Adrenal gland (tissue), 12 donors: Measurements from ENCODE around the gene MYO1E. TPM values are rescaled to one million over a fixed set of nuclear protein-coding genes. Genes with fewer than 3 reads are reported as not detected.

Source experiments
- DNase-seq, 7 donors: peaks; one replicate each; pipeline ENCODE4 v3.0.0-alpha.2; 2019 to 2020
- H3K27ac ChIP-seq, 5 donors: fragments of 200-600 bp; sonication (generic) in 4 of 5; 1 replicate in 3 of 5; 2 replicates in 2 of 5; pipeline versions ENCODE4 v1.5.1 to v1.8.0; 2016 to 2020; ENCODE audit warnings: mild to moderate bottlenecking in 1 of 5
- H3K27me3 ChIP-seq: fragments of 200-600 bp; 2 replicates; pipeline ENCODE4 v1.8.0; 2021
- H3K36me3 ChIP-seq, 2 donors: fragments of 200-600 bp; replicated peaks in 1 of 2; 1 replicate in 1 of 2; 2 replicates in 1 of 2; pipeline versions ENCODE4 v1.5.1 to v1.8.0; 2018 to 2022
- H3K4me1 ChIP-seq, 2 donors: fragments of 200-600 bp; replicated peaks in 1 of 2; 1 replicate in 1 of 2; 2 replicates in 1 of 2; pipeline versions ENCODE4 v1.5.1 to v1.8.0; 2018 to 2021
- H3K4me3 ChIP-seq, 4 donors: fragments of 200-600 bp; sonication (generic) in 3 of 4; one replicate each; pipeline ENCODE4 v1.5.1; 2016 to 2018
- H3K9me3 ChIP-seq, 3 donors: fragments of 200-600 bp; sonication (generic) in 1 of 3; replicated peaks in 1 of 3; 1 replicate in 2 of 3; 2 replicates in 1 of 3; pipeline versions ENCODE4 v1.5.1 to v1.8.0; 2016 to 2021
- CTCF ChIP-seq, 6 experiments: fragments of 450-650 bp in 4 of 6; fragments of 200-600 bp in 2 of 6; sonication (generic) in 1 of 6; IDR thresholded peaks; 1 replicate in 5 of 6; 2 replicates in 1 of 6; pipeline versions ENCODE4 v1.5.1 to v1.8.0; 2016 to 2021; ENCODE audit warnings: antibody characterized with exemption in 6 of 6, mild to moderate bottlenecking in 2 of 6, moderate library complexity in 1 of 6
- POLR2A ChIP-seq, 2 donors: fragments of 450-650 bp; IDR thresholded peaks; one replicate each; pipeline ENCODE4 v1.6.1; 2017; ENCODE audit warnings: antibody characterized with exemption in 2 of 2, mild to moderate bottlenecking in 2 of 2, moderate library complexity in 1 of 2
- WGBS, 4 donors: extraction: QIAGEN DNeasy Blood & Tissue Kit in 2 of 4; methylation state at CpG; one replicate each; pipeline versions ENCODE4 v1.1.5 to v1.1.7; 2013 to 2017; 5-methylcytosine and 5-hydroxymethylcytosine counted together
- intact Hi-C, 2 donors: fragments of 100-400 bp; cut with DNase I; formaldehyde crosslinking; loops; one replicate each; pipeline versions ENCODE4 v1.14.1 to v1.15.0; 2022 to 2023
- polyA plus RNA-seq, 3 donors: library from polyadenylated mRNA; stranded (reverse); fragments of 200-250 nt in 2 of 3; fragments of 350-450 nt in 1 of 3; fragmentation: Illumina TruSeq in 1 of 3; extraction: RNeasy Lipid Tissue Mini Kit (QIAGEN cat#74804) in 1 of 3; gene quantifications; one replicate each; pipeline ENCODE4 v1.2.3, GENCODE V29; 2013 to 2014
- total RNA-seq, 9 donors: library from RNA; depleted of rRNA in 4 of 9; stranded (reverse); fragments of >200 nt in 4 of 9; fragments of 120-200 nt in 1 of 9; fragmentation: NEBNext Ultra II Directional in 1 of 9; extraction: Animal tissue kit (Norgen Biotek cat#: 25700) in 1 of 9; gene quantifications; one replicate each; pipeline versions ENCODE4 v1.1.0 to v1.2.4, GENCODE V29; 2013 to 2023
- donor health status: healthy with polysubstance abuse.
- donor health status: Bipolar disorder and iron deficiency.
- donor health status: DM: yes; HTN: yes; CAD: no.
- donor health status: DM: no; HTN: no; CAD: no.
- donor health status: DM: no; HTN: no; CAD: no.
- donor health status: DM: yes; HTN: yes; CAD: no.

The MYO1E gene
- total and polyA plus RNA-seq, 12 donors, result 11.9 to 50.8 (median 26.0) TPM

GRCh38 chr15:59385171-59385570, 12.5 kb upstream of the MYO1E start:
- H3K9me3 ChIP-seq, result no peaks in the 10 kb centered on the region
- H3K27ac ChIP-seq, result no peak overlapping the region
- WGBS, 4 donors, result 73 to 88% (median 77%) methylated on average over 4 of the region's 4 CpGs
- no peaks in the 10 kb centered on the region for H3K27me3 ChIP-seq
- intact Hi-C loops, result no loop called here
- no peaks in the 10 kb centered on the region for H3K36me3 ChIP-seq
- TF ChIP-seq POLR2A (IDR thresholded peaks at IDR 0.05), result no peak
- TF ChIP-seq CTCF (IDR thresholded peaks at IDR 0.05), result no peak
- peaks cover 0 to 3% of the 10 kb centered on the region in 2 donors for H3K4me1 ChIP-seq
- no peak overlapping the region for H3K4me3 ChIP-seq
- no peak for DNase-seq

- Histone ChIP-seq H3K27me3 (no peaks in the 10 kb centered on the region), H3K4me1 (peaks cover 0 to 3% of the 10 kb centered on the region in 2 donors), H3K36me3 (no peaks in the 10 kb centered on the region), H3K9me3 (no peaks in the 10 kb centered on the region), H3K4me3 (no peak overlapping the region), H3K27ac (no peak overlapping the region)
- no peak for DNase-seq
- 81 to 100% (median 87%) methylated on average over 3 of the region's 3 CpGs for WGBS, 4 donors
- TF ChIP-seq POLR2A (IDR thresholded peaks at IDR 0.05) (no peak), CTCF (IDR thresholded peaks at IDR 0.05) (no peak)
- intact Hi-C loops, result no loop called here
These were observed 11.8 kb upstream of the MYO1E start for GRCh38 chr15:59384507-59384906.

GRCh38 chr15:59380902-59381610, 8.4 kb upstream of the MYO1E start:
- no peak for TF ChIP-seq CTCF (IDR thresholded peaks at IDR 0.05)
- TF ChIP-seq POLR2A (IDR thresholded peaks at IDR 0.05), result no peak
- DNase-seq, result no peak
- H3K27ac ChIP-seq, result no peak overlapping the region
- H3K9me3 ChIP-seq, result no peaks in the 10 kb centered on the region
- no peaks in the 10 kb centered on the region for H3K27me3 ChIP-seq
- no peaks in the 10 kb centered on the region for H3K4me1 ChIP-seq
- H3K4me3 ChIP-seq, result no peak overlapping the region
- WGBS, 4 donors, result 54 to 64% (median 59%) methylated on average over 7 of the region's 7 CpGs
- intact Hi-C loops, result no loop called here
- H3K36me3 ChIP-seq, result no peaks in the 10 kb centered on the region

- intact Hi-C loops, result no loop called here
These were observed 6.9 kb upstream of the MYO1E start for GRCh38 chr15:59379531-59379930.

More at GRCh38 chr15:59379531-59379930, 6.9 kb upstream of the MYO1E start:
- TF ChIP-seq CTCF (IDR thresholded peaks at IDR 0.05), result no peak
- TF ChIP-seq POLR2A (IDR thresholded peaks at IDR 0.05), result no peak
- no peaks in the 10 kb centered on the region for H3K36me3 ChIP-seq
- H3K9me3 ChIP-seq, result no peaks in the 10 kb centered on the region
- no peak overlapping the region for H3K27ac ChIP-seq
- H3K4me3 ChIP-seq, result no peak overlapping the region
- H3K27me3 ChIP-seq, result no peaks in the 10 kb centered on the region
- H3K4me1 ChIP-seq, result no peaks in the 10 kb centered on the region
- WGBS, 4 donors, result 48 to 56% (median 51%) methylated on average over 1 of the region's 1 CpG
- DNase-seq, result no peak
